ENCODE measurements around the gene PPIL1. TPM values are rescaled to one million over a fixed set of nuclear protein-coding genes. Genes with fewer than 3 reads are reported as not detected.
A peak's percentile ranks its signal among the peaks of the same experiment; 100 is the strongest.

The PPIL1 gene
- total RNA-seq, 1 donor from 2014 or later: 82.8 TPM

DNA sequence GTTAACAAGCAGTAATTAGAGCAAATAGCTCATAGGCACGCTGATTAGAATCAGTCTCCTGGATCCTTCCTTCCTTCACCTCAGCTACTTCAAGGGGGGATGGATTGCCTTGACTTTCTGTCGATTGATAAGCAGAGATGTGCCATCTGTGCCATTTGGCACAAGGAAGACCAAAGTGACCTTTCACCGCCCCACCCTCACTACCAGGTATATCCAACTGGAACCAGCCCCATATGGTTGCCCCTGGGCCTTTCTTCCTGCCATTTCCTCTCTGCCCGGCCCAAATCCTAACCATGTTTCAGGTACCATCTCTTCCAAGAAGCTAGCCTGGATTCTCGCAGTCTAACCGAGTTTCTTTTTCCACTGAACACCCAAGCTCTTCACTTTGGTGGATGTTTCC, 26.6 kb downstream of the PPIL1 start:
- H3K36me3 Mint-ChIP-seq (ENCODE audit: low read depth): peaks cover 4% of the 10 kb centered on the region
- no peak for DNase-seq (ENCODE audit: low read depth, low spot score)
- H3K27ac Mint-ChIP-seq (ENCODE audit: unreplicated experiment): no peak overlapping the region
- peaks cover 3% of the 10 kb centered on the region for H3K27me3 Mint-ChIP-seq (ENCODE audit: low read depth)
- peaks cover 41% of the 10 kb centered on the region for H3K4me1 Mint-ChIP-seq
- TF ChIP-seq, protein P1, sequence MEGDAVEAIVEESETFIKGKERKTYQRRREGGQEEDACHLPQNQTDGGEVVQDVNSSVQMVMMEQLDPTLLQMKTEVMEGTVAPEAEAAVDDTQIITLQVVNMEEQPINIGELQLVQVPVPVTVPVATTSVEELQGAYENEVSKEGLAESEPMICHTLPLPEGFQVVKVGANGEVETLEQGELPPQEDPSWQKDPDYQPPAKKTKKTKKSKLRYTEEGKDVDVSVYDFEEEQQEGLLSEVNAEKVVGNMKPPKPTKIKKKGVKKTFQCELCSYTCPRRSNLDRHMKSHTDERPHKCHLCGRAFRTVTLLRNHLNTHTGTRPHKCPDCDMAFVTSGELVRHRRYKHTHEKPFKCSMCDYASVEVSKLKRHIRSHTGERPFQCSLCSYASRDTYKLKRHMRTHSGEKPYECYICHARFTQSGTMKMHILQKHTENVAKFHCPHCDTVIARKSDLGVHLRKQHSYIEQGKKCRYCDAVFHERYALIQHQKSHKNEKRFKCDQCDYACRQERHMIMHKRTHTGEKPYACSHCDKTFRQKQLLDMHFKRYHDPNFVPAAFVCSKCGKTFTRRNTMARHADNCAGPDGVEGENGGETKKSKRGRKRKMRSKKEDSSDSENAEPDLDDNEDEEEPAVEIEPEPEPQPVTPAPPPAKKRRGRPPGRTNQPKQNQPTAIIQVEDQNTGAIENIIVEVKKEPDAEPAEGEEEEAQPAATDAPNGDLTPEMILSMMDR (conservative IDR thresholded peaks at IDR 0.05): no peak
- no peaks in the 10 kb centered on the region for H3K9me3 Mint-ChIP-seq
- peak overlapping the region; percentile 36 for H3K4me3 Mint-ChIP-seq

DNA sequence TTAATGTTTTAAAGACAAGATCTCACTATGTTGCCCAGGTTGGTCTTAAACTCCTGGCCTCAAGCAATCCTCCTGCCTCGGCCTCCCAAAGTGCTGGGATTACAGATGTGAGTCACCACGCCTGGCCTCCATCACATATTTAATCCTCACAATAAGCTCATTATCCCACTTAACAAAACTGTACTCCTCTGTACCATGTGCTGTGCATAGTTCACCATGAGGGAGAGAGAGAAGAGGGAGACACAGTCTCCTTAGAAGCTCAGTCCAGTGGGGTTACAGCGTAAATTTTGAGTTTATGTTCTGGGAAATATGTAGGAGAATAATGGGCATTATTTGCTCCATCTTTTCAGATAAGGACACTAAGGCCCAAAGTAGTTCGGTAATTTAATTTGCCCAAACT, 27.5 kb downstream of the PPIL1 start:
- H3K4me1 Mint-ChIP-seq: peaks cover 44% of the 10 kb centered on the region
- no peaks in the 10 kb centered on the region for H3K9me3 Mint-ChIP-seq
- H3K36me3 Mint-ChIP-seq (ENCODE audit: low read depth): peaks cover 4% of the 10 kb centered on the region
- no peak overlapping the region for H3K27ac Mint-ChIP-seq (ENCODE audit: unreplicated experiment)
- peak overlapping the region; percentile 6 for H3K4me3 Mint-ChIP-seq
- peaks cover 5% of the 10 kb centered on the region for H3K27me3 Mint-ChIP-seq (ENCODE audit: low read depth)
- no peak for DNase-seq (ENCODE audit: low read depth, low spot score)
- TF ChIP-seq, protein P1 (conservative IDR thresholded peaks at IDR 0.05): no peak

DNA sequence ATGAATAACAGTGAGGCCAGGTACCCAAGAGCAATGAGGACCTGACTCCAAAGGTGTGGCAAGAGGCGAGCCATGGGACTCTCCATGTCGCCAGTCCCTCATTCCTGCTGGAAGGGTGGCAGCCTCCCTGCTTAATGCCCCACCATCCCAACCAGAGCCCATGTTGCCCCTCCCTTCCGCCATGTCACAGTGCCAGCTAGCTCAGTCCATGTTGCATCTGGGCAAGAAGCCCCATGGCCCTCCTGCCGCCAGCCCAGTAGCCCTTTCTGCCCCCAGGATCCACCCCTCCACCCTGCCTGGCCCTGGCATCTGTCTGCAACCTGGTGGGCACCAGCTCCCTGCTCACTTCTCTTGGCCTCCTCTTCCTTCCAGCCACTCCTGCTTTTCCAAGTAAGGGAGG, 29.4 kb downstream of the PPIL1 start:
- Mint-ChIP-seq H3K9me3 (no peaks in the 10 kb centered on the region), H3K27ac (ENCODE audit: unreplicated experiment) (no peak overlapping the region), H3K4me3 (peak overlapping the region; percentile 13), H3K27me3 (ENCODE audit: low read depth) (peaks cover 15% of the 10 kb centered on the region), H3K4me1 (peaks cover 42% of the 10 kb centered on the region), H3K36me3 (ENCODE audit: low read depth) (no peaks in the 10 kb centered on the region)
- TF ChIP-seq, protein P1 (conservative IDR thresholded peaks at IDR 0.05): no peak
- no peak for DNase-seq (ENCODE audit: low read depth, low spot score)

DNA sequence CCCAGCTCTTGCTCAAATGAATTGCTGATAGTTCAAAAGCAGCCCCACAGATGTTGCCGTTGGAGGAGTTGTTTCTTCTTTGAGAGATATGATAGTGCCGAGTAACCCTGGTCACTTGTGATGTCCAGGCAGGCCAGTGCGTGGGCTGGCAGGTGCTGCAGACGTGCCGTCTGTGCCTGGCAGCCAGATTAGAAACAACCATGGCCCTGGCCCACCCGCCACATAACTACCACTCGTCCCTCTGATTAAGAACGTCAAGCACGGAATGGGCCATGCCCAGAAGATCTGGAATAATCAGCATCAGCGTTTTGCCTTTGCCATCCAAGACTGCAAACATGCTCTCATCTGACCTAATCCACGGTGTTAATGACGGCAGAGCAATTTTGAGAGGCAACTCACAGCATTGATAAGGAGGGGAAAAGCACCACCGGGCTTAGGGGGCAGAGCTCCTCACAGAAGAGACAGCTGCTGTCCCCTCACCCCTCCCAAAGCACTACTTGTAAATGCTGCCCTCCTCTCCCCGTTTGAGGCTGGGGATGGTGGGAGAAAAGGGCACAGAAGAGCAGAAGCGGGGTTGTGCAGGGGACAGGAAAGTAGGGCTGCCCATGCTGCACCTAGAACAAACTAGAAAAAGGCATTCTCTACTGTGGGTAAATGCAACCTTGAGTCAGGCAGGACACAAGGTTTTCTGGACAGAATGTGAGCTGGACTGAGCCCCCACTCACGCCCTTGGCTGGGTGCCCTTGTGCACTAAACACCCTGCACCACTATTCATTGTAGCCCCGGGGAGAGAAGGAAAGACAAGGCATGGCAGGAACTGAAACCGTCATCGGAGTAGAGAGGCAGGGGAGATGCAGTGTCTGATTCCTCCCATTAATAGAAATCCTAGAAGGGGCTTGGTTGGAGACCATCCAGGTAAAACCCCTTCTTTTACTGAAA, 30.1 kb downstream of the PPIL1 start:
- Mint-ChIP-seq H3K4me1 (peaks cover 34% of the 10 kb centered on the region), H3K36me3 (ENCODE audit: low read depth) (no peaks in the 10 kb centered on the region), H3K4me3 (no peak overlapping the region), H3K27ac (ENCODE audit: unreplicated experiment) (no peak overlapping the region), H3K9me3 (no peaks in the 10 kb centered on the region), H3K27me3 (ENCODE audit: low read depth) (peaks cover 20% of the 10 kb centered on the region)
- TF ChIP-seq, protein P1 (conservative IDR thresholded peaks at IDR 0.05): no peak
- DNase-seq (ENCODE audit: low read depth, low spot score): no peak

DNA sequence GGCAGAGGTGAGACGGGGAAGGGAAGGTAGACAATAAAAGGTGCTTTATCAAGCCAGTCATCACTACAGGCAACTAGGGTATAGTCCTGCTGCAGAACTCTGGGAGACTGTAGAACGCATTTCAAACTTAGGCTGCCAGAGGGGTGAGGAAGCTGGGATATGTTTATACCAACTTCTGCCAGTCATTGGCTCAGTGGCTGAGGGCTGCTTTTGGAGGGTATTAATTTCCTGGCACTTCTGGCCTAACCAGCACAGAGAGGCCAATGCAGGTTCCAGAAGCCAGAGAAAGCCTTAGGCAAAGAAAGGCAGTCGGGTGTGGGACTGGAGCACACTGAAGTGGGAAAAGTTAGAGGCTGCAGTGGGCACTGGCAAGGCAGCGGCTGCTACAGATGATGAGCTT, 31.4 kb downstream of the PPIL1 start:
- no peak for DNase-seq (ENCODE audit: low read depth, low spot score)
- Mint-ChIP-seq H3K27me3 (ENCODE audit: low read depth) (peaks cover 34% of the 10 kb centered on the region), H3K4me1 (peaks cover 28% of the 10 kb centered on the region), H3K36me3 (ENCODE audit: low read depth) (no peaks in the 10 kb centered on the region), H3K4me3 (peak overlapping the region; percentile 29), H3K27ac (ENCODE audit: unreplicated experiment) (no peak overlapping the region), H3K9me3 (no peaks in the 10 kb centered on the region)
- TF ChIP-seq, protein P1 (conservative IDR thresholded peaks at IDR 0.05): no peak
